GM12801 (cell line): Measurements from ENCODE around the gene SDK1.

Experiments
- TF ChIP-seq, protein P1 (sequence below): IDR thresholded peaks from one replicate; pipeline ENCODE4 v1.5.1; 2011; ENCODE audit warnings: control low read depth; ENCODE audit not compliant: insufficient read length; ENCODE audit errors: extremely low read depth

The SDK1 gene

GRCh38 chr7:3722396-3722922 is 421.4 kb downstream of the SDK1 start:
- TF ChIP-seq, protein P1, sequence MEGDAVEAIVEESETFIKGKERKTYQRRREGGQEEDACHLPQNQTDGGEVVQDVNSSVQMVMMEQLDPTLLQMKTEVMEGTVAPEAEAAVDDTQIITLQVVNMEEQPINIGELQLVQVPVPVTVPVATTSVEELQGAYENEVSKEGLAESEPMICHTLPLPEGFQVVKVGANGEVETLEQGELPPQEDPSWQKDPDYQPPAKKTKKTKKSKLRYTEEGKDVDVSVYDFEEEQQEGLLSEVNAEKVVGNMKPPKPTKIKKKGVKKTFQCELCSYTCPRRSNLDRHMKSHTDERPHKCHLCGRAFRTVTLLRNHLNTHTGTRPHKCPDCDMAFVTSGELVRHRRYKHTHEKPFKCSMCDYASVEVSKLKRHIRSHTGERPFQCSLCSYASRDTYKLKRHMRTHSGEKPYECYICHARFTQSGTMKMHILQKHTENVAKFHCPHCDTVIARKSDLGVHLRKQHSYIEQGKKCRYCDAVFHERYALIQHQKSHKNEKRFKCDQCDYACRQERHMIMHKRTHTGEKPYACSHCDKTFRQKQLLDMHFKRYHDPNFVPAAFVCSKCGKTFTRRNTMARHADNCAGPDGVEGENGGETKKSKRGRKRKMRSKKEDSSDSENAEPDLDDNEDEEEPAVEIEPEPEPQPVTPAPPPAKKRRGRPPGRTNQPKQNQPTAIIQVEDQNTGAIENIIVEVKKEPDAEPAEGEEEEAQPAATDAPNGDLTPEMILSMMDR: no peak

DNA sequence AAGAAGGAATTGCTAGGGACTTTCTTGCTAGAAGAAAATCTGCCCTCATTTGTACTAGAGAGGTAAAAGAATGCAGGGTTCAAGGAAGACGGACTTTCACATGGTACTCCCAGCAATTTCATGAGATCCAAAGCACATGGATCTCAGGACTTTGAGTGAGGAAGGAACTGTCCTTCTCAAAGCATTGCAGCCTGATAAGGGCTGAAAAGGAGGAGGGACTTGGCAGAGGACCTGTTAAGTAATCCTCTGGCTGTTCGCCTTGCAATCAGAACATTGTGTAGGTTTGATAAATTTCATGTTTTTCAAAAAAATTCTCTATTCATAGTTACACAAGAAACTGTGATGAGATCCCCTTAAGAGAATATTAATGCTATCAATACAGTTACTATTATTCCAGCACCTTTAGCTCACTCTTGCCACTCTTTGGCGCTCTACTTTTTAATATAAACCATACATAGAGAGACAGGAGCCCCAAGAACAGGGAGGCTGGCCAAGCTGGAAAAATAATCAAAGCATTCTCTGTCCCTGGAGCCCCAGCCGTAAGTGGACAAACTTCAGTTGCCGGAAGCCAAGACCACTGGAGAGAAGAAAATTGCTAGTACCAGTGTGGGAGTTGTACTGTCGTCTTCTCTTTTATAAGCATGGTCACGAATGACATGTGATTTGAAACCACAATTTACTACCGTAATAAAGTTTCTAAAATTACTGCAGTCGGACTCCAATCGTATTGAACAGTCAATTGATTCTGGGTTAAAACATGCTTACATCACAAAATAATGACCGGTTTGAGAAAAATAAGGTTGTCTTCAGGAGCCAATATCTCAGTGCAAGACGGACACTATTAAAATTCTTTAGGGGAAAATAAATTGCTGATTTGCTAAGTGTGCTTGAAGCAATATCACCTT is 424.4 kb downstream of the SDK1 start:
- TF ChIP-seq, protein P1: no peak

DNA sequence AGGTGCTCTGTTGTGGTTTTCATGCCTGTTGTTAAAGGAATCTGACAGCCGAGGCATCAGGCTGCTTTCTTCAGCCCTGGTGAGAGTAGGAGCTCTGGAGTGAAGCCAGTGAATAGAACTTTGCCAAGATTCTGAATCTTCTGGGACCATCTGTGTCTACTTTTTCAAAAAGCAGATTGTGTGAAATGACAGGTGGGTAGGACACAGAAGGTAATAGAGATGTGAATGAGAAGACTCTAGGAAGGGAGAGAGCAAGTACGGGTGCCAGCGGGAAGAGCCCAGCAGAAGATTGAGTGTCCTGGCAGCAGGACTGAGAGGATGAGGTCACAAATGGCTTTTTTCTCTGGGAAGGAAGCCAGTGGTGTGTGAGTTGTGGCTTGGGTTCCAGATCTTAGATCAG is 429.2 kb downstream of the SDK1 start:
- TF ChIP-seq, protein P1: no peak

DNA sequence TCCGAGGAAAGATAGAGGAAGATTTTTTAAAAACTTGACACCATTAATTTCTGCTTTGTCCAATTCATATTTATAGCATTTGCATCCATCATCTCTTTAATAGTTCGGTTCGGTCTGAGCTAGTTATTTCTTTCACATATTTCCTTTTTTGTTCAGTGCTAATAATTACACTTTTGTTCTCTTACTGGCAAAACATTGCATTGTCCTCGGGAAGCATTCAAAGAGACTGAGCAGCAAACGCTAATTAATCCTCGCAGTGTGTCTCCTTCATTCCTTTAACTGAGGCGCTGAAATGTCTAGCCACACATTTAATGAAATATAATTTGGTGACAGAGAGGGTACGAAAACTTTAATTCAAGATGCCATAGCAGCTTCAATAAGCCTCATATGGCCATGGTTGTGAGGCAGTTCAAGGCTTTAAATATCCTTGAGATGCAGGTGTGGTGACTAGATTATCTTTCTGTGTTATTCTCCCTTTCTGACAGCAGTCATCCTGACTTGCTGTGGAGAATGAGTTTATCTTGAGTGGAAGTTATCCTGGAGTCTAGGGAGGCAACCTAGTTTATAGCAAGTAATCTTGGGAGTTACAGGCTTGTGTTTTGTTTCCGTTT is 431.4 kb downstream of the SDK1 start:
- TF ChIP-seq, protein P1: no peak

DNA sequence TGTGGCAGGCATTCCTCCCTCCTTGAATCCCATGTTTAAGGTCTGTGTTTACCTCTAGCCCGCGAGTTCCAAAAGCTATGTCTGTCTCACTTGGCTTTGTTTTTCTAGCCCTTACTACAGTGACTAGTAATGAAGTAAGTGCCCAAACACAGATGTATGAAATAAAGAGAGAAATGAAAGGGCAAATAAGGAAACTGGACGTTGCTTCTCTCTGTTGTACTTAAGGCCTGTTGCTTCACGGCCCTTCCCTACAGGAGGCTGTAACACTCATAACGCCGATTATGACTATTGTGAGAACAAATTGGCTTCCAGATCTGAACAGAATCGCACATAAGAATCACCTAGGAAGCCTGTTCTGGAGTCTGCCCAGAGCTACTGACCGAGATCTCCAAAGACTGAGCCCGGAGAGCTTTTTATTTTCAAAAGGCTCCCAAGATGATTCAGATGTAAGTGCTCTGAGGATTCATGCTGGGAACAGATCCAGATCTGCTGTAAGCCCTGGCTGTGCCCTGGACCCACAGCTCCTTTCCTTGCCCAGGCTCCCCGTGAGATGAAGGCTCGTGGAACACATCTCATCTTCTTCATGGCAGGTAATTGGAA is 432.6 kb downstream of the SDK1 start:
- TF ChIP-seq, protein P1: no peak

DNA sequence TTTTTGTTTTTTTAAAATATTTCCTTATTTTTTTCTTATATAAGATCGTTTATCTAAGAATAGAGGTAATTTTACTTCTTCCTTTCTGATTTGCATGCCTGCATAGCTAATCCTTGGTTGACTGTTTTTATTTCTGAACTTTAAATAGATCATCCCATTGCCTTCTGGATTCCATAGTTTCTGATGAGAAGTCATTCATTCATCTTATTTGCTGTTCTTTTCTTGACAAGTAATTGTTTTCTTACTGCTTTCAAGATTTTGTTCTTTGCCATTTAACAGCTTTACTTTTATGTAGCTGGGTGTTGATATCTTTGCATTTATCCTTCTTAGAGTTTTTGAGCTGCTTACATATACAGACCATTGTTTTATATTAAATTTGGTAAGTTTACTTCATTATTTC is 437.9 kb downstream of the SDK1 start:
- TF ChIP-seq, protein P1: no peak

GRCh38 chr7:3739983-3740382 is 438.9 kb downstream of the SDK1 start:
- TF ChIP-seq, protein P1: no peak
